Stomach (tissue), 9 donors: ENCODE results near the gene MMGT1. TPM values are rescaled to one million over a fixed set of nuclear protein-coding genes. Genes with fewer than 3 reads are reported as not detected.

Experiments
- DNase-seq, 2 donors: peaks; one replicate each; pipeline versions ENCODE4 v3.0.0 to v3.0.0-alpha.2; 2013 to 2019
- H3K27ac ChIP-seq, 5 donors: fragments of 200-600 bp in 4 of 5; sonication (generic) in 4 of 5; one replicate each; pipeline ENCODE4 v1.5.1; 2013 to 2019; ENCODE audit warnings: mild to moderate bottlenecking in 1 of 5, moderate library complexity in 1 of 5
- H3K27me3 ChIP-seq, 3 donors: fragments of 200-600 bp; sonication (generic); one replicate each; pipeline ENCODE4 v1.5.1; 2017 to 2019; ENCODE audit warnings: mixed run types in 1 of 3
- H3K36me3 ChIP-seq, 4 donors: fragments of 200-600 bp; sonication (generic); 1 replicate in 3 of 4; 2 replicates in 1 of 4; pipeline ENCODE4 v1.5.1; 2016 to 2019
- H3K4me1 ChIP-seq, 4 donors: fragments of 200-600 bp; sonication (generic); one replicate each; pipeline ENCODE4 v1.5.1; 2016 to 2019
- H3K4me3 ChIP-seq, 4 donors: fragments of 200-600 bp; sonication (generic) in 3 of 4; one replicate each; pipeline ENCODE4 v1.5.1; 2016 to 2019; ENCODE audit warnings: mild to moderate bottlenecking in 1 of 4
- H3K9me3 ChIP-seq, 4 donors: fragments of 200-600 bp; sonication (generic); one replicate each; pipeline ENCODE4 v1.5.1; 2016 to 2019
- CTCF ChIP-seq, 7 experiments: fragments of 450-650 bp in 4 of 7; fragments of 200-600 bp in 3 of 7; sonication (generic) in 3 of 7; IDR thresholded peaks; one replicate each; pipeline ENCODE4 v1.5.1; 2016 to 2019; ENCODE audit warnings: antibody characterized with exemption in 7 of 7, control low read depth in 2 of 7, mild to moderate bottlenecking in 1 of 7
- EP300 ChIP-seq: sonication (generic); formaldehyde crosslinking; IDR thresholded peaks from one replicate; pipeline ENCODE4 v1.6.1; 2017; ENCODE audit warnings: antibody characterized with exemption
- POLR2A ChIP-seq, 4 donors: fragments of 450-650 bp; IDR thresholded peaks; one replicate each; pipeline ENCODE4 v1.6.1; 2016; ENCODE audit warnings: antibody characterized with exemption in 4 of 4, control low read depth in 2 of 4, mild to moderate bottlenecking in 1 of 4, moderate library complexity in 1 of 4
- POLR2AphosphoS5 ChIP-seq, 3 donors: sonication (generic); formaldehyde crosslinking; IDR thresholded peaks; one replicate each; pipeline ENCODE4 v1.6.1; 2016; ENCODE audit warnings: antibody characterized with exemption in 3 of 3
- WGBS, 5 donors: extraction: QIAGEN DNeasy Blood & Tissue Kit in 3 of 5; methylation state at CpG; one replicate each; pipeline versions ENCODE4 v1.1.5 to v1.1.7; 2013 to 2018; 5-methylcytosine and 5-hydroxymethylcytosine counted together
- intact Hi-C: fragments of 100-400 bp; cut with DNase I; formaldehyde crosslinking; loops from one replicate; pipeline ENCODE4 v1.15.1; 2023; ENCODE audit warnings: low total_unique reads
- polyA plus RNA-seq, 3 donors: library from polyadenylated mRNA; stranded (reverse); fragments of 200-250 nt; gene quantifications; one replicate each; pipeline ENCODE4 v1.2.3, GENCODE V29; 2013
- total RNA-seq, 5 donors: library from RNA; depleted of rRNA; stranded (reverse); fragments of >200 nt; gene quantifications; one replicate each; pipeline versions ENCODE4 v1.1.0 to v1.2.3, GENCODE V29; 2014 to 2016
- donor health status: healthy with polysubstance abuse.
- donor health status: Bipolar disorder and iron deficiency.
- donor health status: healthy.

MMGT1 gene
- total and polyA plus RNA-seq, 8 donors, result 4.3 to 27.2 (median 10.0) TPM

DNA sequence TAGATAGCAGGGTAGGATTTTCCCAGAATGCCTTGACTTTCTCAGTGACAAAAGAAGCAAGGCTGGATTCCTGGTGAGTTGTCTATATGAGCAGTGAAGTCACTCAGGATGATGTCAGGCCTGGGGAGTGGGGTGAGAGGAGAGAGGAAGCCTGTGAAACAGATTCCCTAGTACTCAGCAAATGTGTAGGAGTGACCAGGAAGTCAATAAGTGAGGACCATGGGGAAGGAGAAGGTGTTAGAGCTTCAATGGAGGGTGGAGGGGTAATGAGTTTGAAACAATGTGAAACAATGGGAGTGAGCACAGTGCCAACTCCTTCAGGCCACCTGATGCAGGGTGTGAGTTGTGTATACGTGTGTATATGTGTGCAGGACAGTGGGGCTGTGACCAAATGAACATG lies 9.1 kb upstream of the MMGT1 start:
- peaks cover 0 to 25% (median 11%) of the 10 kb centered on the region in 4 donors for H3K4me1 ChIP-seq
- no peak for DNase-seq
- H3K27ac ChIP-seq, result no peak overlapping the region
- no peaks in the 10 kb centered on the region for H3K9me3 ChIP-seq
- H3K27me3 ChIP-seq, result no peaks in the 10 kb centered on the region
- 29 to 82% (median 61%) methylated on average over 1 of the region's 1 CpG for WGBS, 5 donors
- no peaks in the 10 kb centered on the region for H3K36me3 ChIP-seq
- intact Hi-C loops, result no loop called here
- no peak overlapping the region for H3K4me3 ChIP-seq
- no peak for TF ChIP-seq EP300
- no peak for TF ChIP-seq POLR2A (IDR thresholded peaks at IDR 0.05)

DNA sequence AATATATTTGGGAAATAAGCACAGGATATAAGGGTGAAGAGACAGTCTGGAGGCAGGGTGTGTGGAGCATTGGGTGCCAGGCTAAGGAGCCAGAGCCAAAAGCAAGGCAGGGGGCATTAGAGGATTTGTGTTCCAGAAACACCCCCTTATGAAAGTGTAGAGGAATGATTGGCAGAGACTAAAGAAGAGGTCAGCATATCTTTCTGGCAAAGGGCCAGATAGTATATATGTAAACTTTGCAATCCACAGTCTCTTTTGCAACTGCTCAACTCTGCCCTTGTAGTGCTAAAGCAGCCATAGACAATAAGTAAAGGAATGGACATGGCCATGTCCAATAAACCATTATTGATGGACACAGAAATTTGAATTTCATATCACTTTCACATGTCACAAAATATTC lies 7.9 kb upstream of the MMGT1 start:
- peak in 1 of 2 donors; percentile 10 for DNase-seq
- Histone ChIP-seq H3K36me3 (no peaks in the 10 kb centered on the region), H3K27ac (no peak overlapping the region), H3K27me3 (no peaks in the 10 kb centered on the region), H3K4me1 (peaks cover 0 to 16% (median 6%) of the 10 kb centered on the region in 4 donors), H3K4me3 (no peak overlapping the region), H3K9me3 (no peaks in the 10 kb centered on the region)
- TF ChIP-seq CTCF (IDR thresholded peaks at IDR 0.05) (no peak), POLR2A (IDR thresholded peaks at IDR 0.05) (no peak), POLR2AphosphoS5 (IDR thresholded peaks at IDR 0.05) (no peak), EP300 (no peak)
- intact Hi-C loops, result no loop called here

DNA sequence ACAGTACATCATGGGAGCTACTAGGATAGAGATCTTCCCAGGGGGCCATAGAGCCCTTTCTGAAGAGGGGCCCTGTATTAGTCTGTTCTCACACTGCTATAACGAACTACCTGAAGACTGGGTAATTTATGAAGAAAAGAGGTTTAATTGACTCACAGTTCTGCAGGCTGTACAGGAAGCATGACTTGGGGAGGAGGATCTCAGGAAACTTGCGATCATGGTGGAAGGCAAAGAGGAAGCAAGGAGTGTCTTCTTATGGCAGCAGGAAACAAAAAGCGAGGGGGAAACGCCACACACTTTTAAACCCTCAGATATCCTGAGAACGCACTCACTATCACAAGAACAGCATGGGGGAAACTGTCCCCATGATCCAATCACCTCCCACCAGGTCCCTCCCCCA lies 7.2 kb upstream of the MMGT1 start:
- WGBS, 5 donors, result 80 to 87% (median 84%) methylated on average over 5 of the region's 5 CpGs
- Histone ChIP-seq H3K27ac (no peak overlapping the region), H3K36me3 (no peaks in the 10 kb centered on the region), H3K4me3 (no peak overlapping the region), H3K9me3 (no peaks in the 10 kb centered on the region), H3K27me3 (no peaks in the 10 kb centered on the region), H3K4me1 (peaks cover 0 to 10% (median 4%) of the 10 kb centered on the region in 4 donors)
- TF ChIP-seq CTCF (IDR thresholded peaks at IDR 0.05) (no peak), POLR2AphosphoS5 (IDR thresholded peaks at IDR 0.05) (no peak), EP300 (no peak)
- no peak for DNase-seq
- intact Hi-C loops, result no loop called here

GRCh38 chrX:135977611-135978010 lies 3.8 kb upstream of the MMGT1 start:
- H3K27ac ChIP-seq, result no peak overlapping the region
- WGBS, 5 donors, result 64 to 80% (median 66%) methylated on average over 4 of the region's 4 CpGs
- H3K9me3 ChIP-seq, result no peaks in the 10 kb centered on the region
- H3K4me1 ChIP-seq, result peaks cover 0 to 11% (median 4%) of the 10 kb centered on the region in 4 donors
- no peaks in the 10 kb centered on the region for H3K27me3 ChIP-seq
- DNase-seq, result no peak
- TF ChIP-seq POLR2A (IDR thresholded peaks at IDR 0.05), result no peak
- TF ChIP-seq CTCF (IDR thresholded peaks at IDR 0.05), result no peak
- TF ChIP-seq POLR2AphosphoS5 (IDR thresholded peaks at IDR 0.05), result no peak
- no peak for TF ChIP-seq EP300
- no peak overlapping the region for H3K4me3 ChIP-seq
- intact Hi-C loops, result no loop called here
- H3K36me3 ChIP-seq, result no peaks in the 10 kb centered on the region

DNA sequence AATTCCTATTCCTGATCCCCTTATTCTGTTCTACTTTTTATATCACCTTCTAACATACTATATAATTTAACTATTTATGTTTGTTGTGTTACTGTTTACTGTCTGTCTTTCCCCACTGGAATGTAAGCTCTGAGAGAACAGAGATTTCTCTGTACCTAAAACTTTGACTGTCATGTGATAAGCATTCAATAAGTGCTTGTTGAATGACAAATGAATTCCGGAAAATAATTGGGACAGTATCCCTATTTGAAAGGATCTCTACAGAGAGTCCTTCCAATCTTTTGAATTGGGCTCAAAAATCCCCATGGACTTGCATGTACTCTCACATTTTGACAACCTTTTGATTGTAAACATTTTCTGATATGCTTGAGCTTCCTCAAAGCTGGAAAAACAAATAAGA lies 1.6 kb upstream of the MMGT1 start:
- Histone ChIP-seq H3K9me3 (no peaks in the 10 kb centered on the region), H3K4me3 (no peak overlapping the region), H3K27ac (no peak overlapping the region), H3K36me3 (no peaks in the 10 kb centered on the region), H3K27me3 (no peaks in the 10 kb centered on the region), H3K4me1 (peaks cover 0 to 25% (median 12%) of the 10 kb centered on the region in 4 donors)
- intact Hi-C loops, result no loop called here
- WGBS, 5 donors, result 81 to 93% (median 90%) methylated on average over 1 of the region's 1 CpG
- DNase-seq, result no peak
- TF ChIP-seq CTCF (IDR thresholded peaks at IDR 0.05), result no peak
- no peak for TF ChIP-seq POLR2AphosphoS5 (IDR thresholded peaks at IDR 0.05)
- no peak for TF ChIP-seq EP300
- no peak for TF ChIP-seq POLR2A (IDR thresholded peaks at IDR 0.05)
